H9 (cell line): Measurements from ENCODE around the gene TRIM17. TPM values are rescaled to one million over a fixed set of nuclear protein-coding genes. Genes with fewer than 3 reads are reported as not detected.

Experiments
- DNase-seq: peaks from one replicate; pipeline ENCODE4 v3.0.0-alpha.2; 2017
- H2AFZ ChIP-seq: one replicate; pipeline ENCODE4 v1.6.1; 2013; ENCODE audit warnings: mild to moderate bottlenecking, low read length, control low read depth, moderate library complexity
- H2AK5ac ChIP-seq: 2 replicates; pipeline ENCODE4 v1.6.1; 2013; ENCODE audit warnings: low read length, control low read depth, mixed read lengths; ENCODE audit not compliant: insufficient read length
- H2BK120ac ChIP-seq: one replicate; pipeline ENCODE4 v1.6.1; 2013; ENCODE audit warnings: low read depth, mild to moderate bottlenecking, low read length, control low read depth, inconsistent platforms; ENCODE audit not compliant: poor library complexity, severe bottlenecking
- H2BK12ac ChIP-seq: 2 replicates; pipeline ENCODE4 v1.6.1; 2013; ENCODE audit warnings: low read length, control low read depth, mixed read lengths, low read depth; ENCODE audit not compliant: insufficient read length
- H2BK15ac ChIP-seq: 2 replicates; pipeline ENCODE4 v1.6.1; 2013; ENCODE audit warnings: low read depth, low read length, control low read depth
- H2BK20ac ChIP-seq: one replicate; pipeline ENCODE4 v1.6.1; 2013; ENCODE audit warnings: low read depth, mild to moderate bottlenecking, low read length, control low read depth, inconsistent platforms; ENCODE audit not compliant: poor library complexity, severe bottlenecking
- H2BK5ac ChIP-seq: 2 replicates; pipeline ENCODE4 v1.6.1; 2013; ENCODE audit warnings: low read length, control low read depth, mixed read lengths; ENCODE audit not compliant: insufficient read length
- H3K14ac ChIP-seq: 2 replicates; pipeline ENCODE4 v1.6.1; 2013; ENCODE audit warnings: low read length, control low read depth; ENCODE audit not compliant: insufficient read depth
- H3K18ac ChIP-seq: 2 replicates; pipeline ENCODE4 v1.6.1; 2013; ENCODE audit warnings: low read depth, mild to moderate bottlenecking, mixed read lengths, low read length, control low read depth; ENCODE audit not compliant: insufficient read length
- H3K23ac ChIP-seq: 2 replicates; pipeline ENCODE4 v1.6.1; 2013; ENCODE audit warnings: low read length, control low read depth, mixed read lengths, low read depth; ENCODE audit not compliant: insufficient read length
- H3K23me2 ChIP-seq: 2 replicates; pipeline ENCODE4 v1.6.1; 2013; ENCODE audit warnings: low read depth, mild to moderate bottlenecking, mixed read lengths, low read length, control low read depth; ENCODE audit not compliant: insufficient read length, poor library complexity, severe bottlenecking
- H3K27ac ChIP-seq: 2 replicates; pipeline ENCODE4 v1.5.1; 2013; ENCODE audit warnings: low read length, control low read depth, mixed read lengths, low read depth; ENCODE audit not compliant: insufficient read length
- H3K27me3 ChIP-seq: 2 replicates; pipeline ENCODE4 v1.6.1; 2013; ENCODE audit warnings: low read length, control low read depth, inconsistent platforms; ENCODE audit not compliant: insufficient read depth
- H3K4ac ChIP-seq: 2 replicates; pipeline ENCODE4 v1.6.1; 2013; ENCODE audit warnings: low read depth, mild to moderate bottlenecking, control low read depth, inconsistent platforms, low read length, moderate library complexity
- H3K4me1 ChIP-seq: 2 replicates; pipeline ENCODE4 v1.6.1; 2013; ENCODE audit warnings: low read length, control low read depth, inconsistent platforms; ENCODE audit not compliant: insufficient read depth
- H3K4me2 ChIP-seq: 2 replicates; pipeline ENCODE4 v1.6.1; 2013; ENCODE audit warnings: low read length, control low read depth, mixed read lengths; ENCODE audit not compliant: insufficient read length, insufficient read depth
- H3K56ac ChIP-seq: 2 replicates; pipeline ENCODE4 v1.6.1; 2013; ENCODE audit warnings: low read depth, mild to moderate bottlenecking, mixed read lengths, low read length, control low read depth; ENCODE audit not compliant: insufficient read length
- H3K79me1 ChIP-seq: 2 replicates; pipeline ENCODE4 v1.6.1; 2013; ENCODE audit warnings: low read depth, mild to moderate bottlenecking, moderate library complexity, low read length, control low read depth, inconsistent platforms; ENCODE audit not compliant: insufficient read depth, poor library complexity, severe bottlenecking
- H3K79me2 ChIP-seq: 2 replicates; pipeline ENCODE4 v1.6.1; 2013; ENCODE audit warnings: low read length, control low read depth, inconsistent platforms; ENCODE audit not compliant: insufficient read depth
- H3K9ac ChIP-seq: 2 replicates; pipeline ENCODE4 v1.6.1; 2013; ENCODE audit warnings: low read length, control low read depth, mixed read lengths; ENCODE audit not compliant: insufficient read length; ENCODE audit errors: extremely low read depth
- H3K9me3 ChIP-seq: one replicate; pipeline ENCODE4 v1.6.1; 2013; ENCODE audit warnings: low read depth, low read length, inconsistent platforms; ENCODE audit not compliant: control insufficient read depth
- H3T11ph ChIP-seq: one replicate; pipeline ENCODE4 v1.6.1; 2013; ENCODE audit warnings: mild to moderate bottlenecking, low read length, control low read depth, inconsistent platforms
- H4K20me1 ChIP-seq: one replicate; pipeline ENCODE4 v1.6.1; 2013; ENCODE audit not compliant: control insufficient read depth, insufficient read length, insufficient read depth
- H4K5ac ChIP-seq: 2 replicates; pipeline ENCODE4 v1.6.1; 2013; ENCODE audit warnings: low read depth, mild to moderate bottlenecking, mixed read lengths, low read length, control low read depth; ENCODE audit not compliant: insufficient read length
- H4K8ac ChIP-seq: replicated peaks from 2 replicates; pipeline ENCODE4 v1.6.1; 2013; ENCODE audit warnings: low read length, control low read depth, mixed read lengths, low read depth; ENCODE audit not compliant: insufficient read length
- H4K91ac ChIP-seq: 2 replicates; pipeline ENCODE4 v1.6.1; 2013; ENCODE audit warnings: low read depth, mild to moderate bottlenecking, moderate library complexity, mixed read lengths, low read length, control low read depth; ENCODE audit not compliant: insufficient read length
- H3K27ac Mint-ChIP-seq, 3 experiments: 2 replicates in 2 of 3; 3 replicates in 1 of 3; pipeline ENCODE4 v1.8.0; 2020 to 2021; ENCODE audit warnings: mixed read lengths in 3 of 3, mild to moderate bottlenecking in 1 of 3, moderate library complexity in 1 of 3
- H3K27me3 Mint-ChIP-seq: 2 replicates; pipeline ENCODE4 v1.8.0; 2021; ENCODE audit warnings: low read depth, mild to moderate bottlenecking, moderate library complexity, mixed read lengths
- H3K36me3 Mint-ChIP-seq, 3 experiments: 2 replicates in 2 of 3; 3 replicates in 1 of 3; pipeline ENCODE4 v1.8.0; 2020 to 2021; ENCODE audit warnings: low read depth in 3 of 3, mixed read lengths in 3 of 3; ENCODE audit not compliant: insufficient read depth in 1 of 3
- H3K4me1 Mint-ChIP-seq, 2 experiments: 2 replicates each; pipeline ENCODE4 v1.8.0; 2020; ENCODE audit warnings: mixed read lengths in 2 of 2
- H3K4me3 Mint-ChIP-seq, 2 experiments: 2 replicates in 1 of 2; 3 replicates in 1 of 2; pipeline ENCODE4 v1.8.0; 2020 to 2021; ENCODE audit warnings: mild to moderate bottlenecking in 2 of 2, mixed read lengths in 2 of 2, moderate library complexity in 1 of 2
- H3K9me3 Mint-ChIP-seq, 2 experiments: 2 replicates in 1 of 2; 3 replicates in 1 of 2; pipeline ENCODE4 v1.8.0; 2020; ENCODE audit warnings: mild to moderate bottlenecking in 2 of 2, mixed read lengths in 2 of 2, moderate library complexity in 1 of 2
- WGBS: extraction: QIAGEN DNeasy Blood & Tissue Kit; methylation state at CpG from one replicate; pipeline ENCODE4 v1.1.7; 2013; ENCODE audit warnings: missing lambda C conversion rate, low lambda C conversion rate, mixed read lengths; ENCODE audit not compliant: insufficient read length; ENCODE audit errors: extremely low coverage; 5-methylcytosine and 5-hydroxymethylcytosine counted together
- total RNA-seq: library from RNA; stranded (reverse); gene quantifications from 2 replicates; pipeline ENCODE4 v1.2.1, GENCODE V29; 2021
- TF ChIP-seq, protein P1 (sequence below): fragments of 200-600 bp; sonication (generic); conservative IDR thresholded peaks from 3 replicates; pipeline ENCODE4 v1.8.0; 2021; ENCODE audit warnings: antibody characterized with exemption, mild to moderate bottlenecking

Gene TRIM17
- total RNA-seq, 1 experiment from 2014 or later = 2.8 TPM

DNA sequence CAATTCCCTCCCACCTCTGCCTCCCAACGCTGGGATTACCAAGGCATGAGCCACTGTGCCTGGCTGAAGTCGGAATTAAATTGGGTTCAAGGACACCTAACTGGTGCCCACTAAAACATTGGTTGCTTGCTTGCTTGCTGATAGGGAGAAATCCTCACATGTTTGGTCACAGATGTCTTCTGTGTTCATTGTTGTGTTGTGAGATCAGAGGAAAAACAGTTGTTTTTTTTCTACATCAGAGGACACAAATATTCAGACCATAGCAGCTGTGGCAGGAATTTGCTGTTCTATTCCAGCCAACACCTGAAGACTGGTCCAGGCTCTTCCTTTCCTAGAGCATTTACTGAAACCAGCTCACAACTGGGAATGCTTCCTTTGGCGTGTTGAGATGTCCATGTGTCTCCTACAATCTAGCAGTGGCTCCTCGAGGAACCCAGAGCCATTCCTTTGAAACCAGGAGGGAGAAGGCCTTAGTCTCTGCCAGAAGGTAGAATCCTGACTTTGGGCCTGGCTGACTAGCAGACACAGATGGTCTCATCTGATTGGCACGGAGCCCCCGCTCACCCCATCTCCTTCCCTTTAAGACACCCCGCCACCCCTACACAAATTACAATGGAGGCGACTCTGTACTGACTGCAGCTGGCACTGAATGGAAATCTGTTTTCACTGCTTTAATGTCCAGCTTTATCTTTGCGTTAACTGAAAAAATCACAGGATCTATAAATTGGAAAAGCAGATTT, 24.3 kb upstream of the TRIM17 start:
- Histone ChIP-seq H3K18ac (no peak overlapping the region), H3T11ph (no peak overlapping the region), H4K8ac (peak overlapping the region; percentile 59), H2BK20ac (no peak overlapping the region), H3K4me1 (no peaks in the 10 kb centered on the region), H3K27ac (no peak overlapping the region), H3K9ac (no peak overlapping the region), H3K56ac (no peak overlapping the region), H2BK5ac (no peak overlapping the region), H4K91ac (no peak overlapping the region), H3K14ac (no peak overlapping the region), H3K9me3 (no peaks in the 10 kb centered on the region), H4K5ac (no peak overlapping the region), H4K20me1 (no peaks in the 10 kb centered on the region), H2BK120ac (no peak overlapping the region), H3K23me2 (no peaks in the 10 kb centered on the region), H2AFZ (no peak overlapping the region), H3K27me3 (peaks cover 31% of the 10 kb centered on the region), H2BK12ac (no peak overlapping the region), H3K23ac (no peak overlapping the region), H3K79me1 (no peaks in the 10 kb centered on the region), H3K79me2 (no peaks in the 10 kb centered on the region), H3K4ac (no peak overlapping the region), H2AK5ac (no peak overlapping the region), H3K4me2 (no peak overlapping the region), H2BK15ac (no peak overlapping the region)
- Mint-ChIP-seq H3K4me1 (peaks cover 14 to 15% of the 10 kb centered on the region in 2 experiments), H3K27ac (no peak overlapping the region), H3K9me3 (no peaks in the 10 kb centered on the region; a peak in 2 of 5 replicates), H3K4me3 (no peak overlapping the region), H3K27me3 (peaks cover 100% of the 10 kb centered on the region), H3K36me3 (no peaks in the 10 kb centered on the region)
- DNase-seq = no peak
- no CpG with 5 or more reads among the region's 9 CpGs for WGBS
- TF ChIP-seq, protein P1, sequence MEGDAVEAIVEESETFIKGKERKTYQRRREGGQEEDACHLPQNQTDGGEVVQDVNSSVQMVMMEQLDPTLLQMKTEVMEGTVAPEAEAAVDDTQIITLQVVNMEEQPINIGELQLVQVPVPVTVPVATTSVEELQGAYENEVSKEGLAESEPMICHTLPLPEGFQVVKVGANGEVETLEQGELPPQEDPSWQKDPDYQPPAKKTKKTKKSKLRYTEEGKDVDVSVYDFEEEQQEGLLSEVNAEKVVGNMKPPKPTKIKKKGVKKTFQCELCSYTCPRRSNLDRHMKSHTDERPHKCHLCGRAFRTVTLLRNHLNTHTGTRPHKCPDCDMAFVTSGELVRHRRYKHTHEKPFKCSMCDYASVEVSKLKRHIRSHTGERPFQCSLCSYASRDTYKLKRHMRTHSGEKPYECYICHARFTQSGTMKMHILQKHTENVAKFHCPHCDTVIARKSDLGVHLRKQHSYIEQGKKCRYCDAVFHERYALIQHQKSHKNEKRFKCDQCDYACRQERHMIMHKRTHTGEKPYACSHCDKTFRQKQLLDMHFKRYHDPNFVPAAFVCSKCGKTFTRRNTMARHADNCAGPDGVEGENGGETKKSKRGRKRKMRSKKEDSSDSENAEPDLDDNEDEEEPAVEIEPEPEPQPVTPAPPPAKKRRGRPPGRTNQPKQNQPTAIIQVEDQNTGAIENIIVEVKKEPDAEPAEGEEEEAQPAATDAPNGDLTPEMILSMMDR = no peak
